ENCODE data around the gene C1QTNF6.

GRCh38 chr22:37175414-37176281, 12.4 kb downstream of the C1QTNF6 start:
- no peak for TF ChIP-seq TAF1 (IDR thresholded peaks at IDR 0.05; ENCODE audit: low read depth, low read length)
- no peak for TF ChIP-seq POLR2A (IDR thresholded peaks at IDR 0.05; ENCODE audit: low read depth, low read length)
- TF ChIP-seq POLR2AphosphoS5 (IDR thresholded peaks at IDR 0.05; ENCODE audit: low read depth, low read length), result no peak
- no peak for TF ChIP-seq POU2F2 (IDR thresholded peaks at IDR 0.05; ENCODE audit: low read depth, low read length)
